ENCODE measurements around the gene WASF2.
"Not testable (repeated sequence)": the region's sequence is repeated elsewhere in the genome, so short reads cannot be mapped to it uniquely, and the experiment has no call there.

Gene WASF2

GRCh38 chr1:27414091-27414490 is 75.9 kb downstream of the WASF2 start:
- no peak for FAIRE-seq

- no peak for FAIRE-seq
Measured at GRCh38 chr1:27413004-27413403, 77.0 kb downstream of the WASF2 start.

- FAIRE-seq = no peak
Measured at GRCh38 chr1:27412502-27412901, 77.5 kb downstream of the WASF2 start.

- no peak for FAIRE-seq
Measured at GRCh38 chr1:27410709-27411108, 79.3 kb downstream of the WASF2 start.

GRCh38 chr1:27409669-27410068 is 80.3 kb downstream of the WASF2 start:
- FAIRE-seq = no peak

GRCh38 chr1:27408151-27408550 is 81.8 kb downstream of the WASF2 start:
- no peak for FAIRE-seq

GRCh38 chr1:27406791-27407190 is 83.2 kb downstream of the WASF2 start:
- FAIRE-seq = not testable (repeated sequence)

GRCh38 chr1:27406362-27406680 is 83.6 kb downstream of the WASF2 start:
- no peak for FAIRE-seq

- not testable (repeated sequence) for FAIRE-seq
Measured at GRCh38 chr1:27405598-27406361, 84.2 kb downstream of the WASF2 start.

- no peak for FAIRE-seq
Measured at GRCh38 chr1:27405074-27405473, 84.9 kb downstream of the WASF2 start.

- FAIRE-seq = no peak
Measured at GRCh38 chr1:27403931-27404330, 86.0 kb downstream of the WASF2 start.

- no peak for FAIRE-seq
Measured at GRCh38 chr1:27403065-27403726, 86.8 kb downstream of the WASF2 start.

- FAIRE-seq = no peak
Measured at GRCh38 chr1:27402349-27402754, 87.6 kb downstream of the WASF2 start.

GRCh38 chr1:27400963-27401341 is 89.0 kb downstream of the WASF2 start:
- FAIRE-seq = no peak

- FAIRE-seq = no peak
Measured at GRCh38 chr1:27400082-27400962, 89.6 kb downstream of the WASF2 start.

GRCh38 chr1:27399251-27400025 is 90.5 kb downstream of the WASF2 start:
- FAIRE-seq = no peak

GRCh38 chr1:27398405-27399149 is 91.4 kb downstream of the WASF2 start:
- no peak for FAIRE-seq

- FAIRE-seq = no peak
Measured at GRCh38 chr1:27397749-27398148, 92.2 kb downstream of the WASF2 start.

GRCh38 chr1:27397110-27397509 is 92.9 kb downstream of the WASF2 start:
- no peak for FAIRE-seq

GRCh38 chr1:27395441-27396195 is 94.3 kb downstream of the WASF2 start:
- no peak for FAIRE-seq

GRCh38 chr1:27394925-27395324 is 95.0 kb downstream of the WASF2 start:
- FAIRE-seq = no peak

All from colon (tissue), 2 donors.